ENCODE results near the gene GADL1. TPM values are rescaled to one million over a fixed set of nuclear protein-coding genes. Genes with fewer than 3 reads are reported as not detected.

The GADL1 gene
- total RNA-seq, 1 experiment from 2014 or later = 0.09 TPM

GRCh38 chr3:30729512-30729911 lies 164.9 kb downstream of the GADL1 start:
- H2BK120ac ChIP-seq (ENCODE audit: low read depth, low read length, poor library complexity, severe bottlenecking) = no peak overlapping the region
- Mint-ChIP-seq H3K27ac (no peak overlapping the region), H3K4me1 (peaks cover 0 to 3% of the 10 kb centered on the region in 2 experiments; a peak in 1 of 4 replicates), H3K9me3 (no peaks in the 10 kb centered on the region), H3K36me3 (ENCODE audit: insufficient read depth in 1 of 3, low read depth in 3 of 3) (no peaks in the 10 kb centered on the region), H3K4me3 (no peak overlapping the region), H3K27me3 (ENCODE audit: low read depth) (no peaks in the 10 kb centered on the region)
- H2AFZ ChIP-seq (ENCODE audit: low read length) = no peak overlapping the region
- no peaks in the 10 kb centered on the region for H3K79me1 ChIP-seq (ENCODE audit: insufficient read depth, low read depth, low read length, poor library complexity, severe bottlenecking)
- H2BK5ac ChIP-seq (ENCODE audit: insufficient read length, low read length) = no peak overlapping the region
- H3K79me2 ChIP-seq (ENCODE audit: insufficient read depth, low read length) = no peaks in the 10 kb centered on the region
- H4K8ac ChIP-seq (replicated peaks; ENCODE audit: insufficient read length, low read depth, low read length) = no peak overlapping the region
- H3K27me3 ChIP-seq (ENCODE audit: insufficient read depth, low read length) = no peaks in the 10 kb centered on the region
- no peak for TF ChIP-seq CTCF (conservative IDR thresholded peaks at IDR 0.05)
- H3K9ac ChIP-seq (ENCODE audit: extremely low read depth, insufficient read length, low read length) = no peak overlapping the region
- DNase-seq = no peak
- H3K56ac ChIP-seq (ENCODE audit: insufficient read length, low read depth, low read length) = no peak overlapping the region
- H2BK15ac ChIP-seq (ENCODE audit: low read depth, low read length) = no peak overlapping the region
- no peaks in the 10 kb centered on the region for H4K20me1 ChIP-seq (ENCODE audit: control insufficient read depth, insufficient read depth, insufficient read length)
- no peak overlapping the region for H3K4ac ChIP-seq (ENCODE audit: low read depth, low read length)
- H3K27ac ChIP-seq (ENCODE audit: insufficient read length, low read depth, low read length) = no peak overlapping the region
- no peak overlapping the region for H2BK20ac ChIP-seq (ENCODE audit: low read depth, low read length, poor library complexity, severe bottlenecking)
- no peaks in the 10 kb centered on the region for H3K9me3 ChIP-seq (ENCODE audit: control insufficient read depth, low read depth, low read length)
- no peaks in the 10 kb centered on the region for H3K23me2 ChIP-seq (ENCODE audit: insufficient read length, low read depth, low read length, poor library complexity, severe bottlenecking)
- H4K91ac ChIP-seq (ENCODE audit: insufficient read length, low read depth, low read length) = no peak overlapping the region
- no peak overlapping the region for H2BK12ac ChIP-seq (ENCODE audit: insufficient read length, low read depth, low read length)
- no CpG with 5 or more reads among the region's 2 CpGs for WGBS (ENCODE audit: extremely low coverage, insufficient read length, low lambda C conversion rate)
- no peak overlapping the region for H3K18ac ChIP-seq (ENCODE audit: insufficient read length, low read depth, low read length)
- H3K23ac ChIP-seq (ENCODE audit: insufficient read length, low read depth, low read length) = no peak overlapping the region
- no peak overlapping the region for H3T11ph ChIP-seq (ENCODE audit: low read length)
- H3K4me1 ChIP-seq (ENCODE audit: insufficient read depth, low read length) = no peaks in the 10 kb centered on the region; the same call in 1 of the 2 replicates
- H3K4me2 ChIP-seq (ENCODE audit: insufficient read depth, insufficient read length, low read length) = no peak overlapping the region
- H4K5ac ChIP-seq (ENCODE audit: insufficient read length, low read depth, low read length) = no peak overlapping the region
- no peak overlapping the region for H2AK5ac ChIP-seq (ENCODE audit: insufficient read length, low read length)
- no peak overlapping the region for H3K14ac ChIP-seq (ENCODE audit: insufficient read depth, low read length)

Measured in H9 (cell line).